GM21576 (cell line): ENCODE data around the gene ERCC2.

Experiments
- ATAC-seq: cut with Tn5 transposase; IDR thresholded peaks from one replicate; pipeline ENCODE4 v1.9.1; 2021; ENCODE audit warnings: mild to moderate bottlenecking, moderate library complexity; ENCODE audit not compliant: unreplicated experiment

Gene ERCC2

DNA sequence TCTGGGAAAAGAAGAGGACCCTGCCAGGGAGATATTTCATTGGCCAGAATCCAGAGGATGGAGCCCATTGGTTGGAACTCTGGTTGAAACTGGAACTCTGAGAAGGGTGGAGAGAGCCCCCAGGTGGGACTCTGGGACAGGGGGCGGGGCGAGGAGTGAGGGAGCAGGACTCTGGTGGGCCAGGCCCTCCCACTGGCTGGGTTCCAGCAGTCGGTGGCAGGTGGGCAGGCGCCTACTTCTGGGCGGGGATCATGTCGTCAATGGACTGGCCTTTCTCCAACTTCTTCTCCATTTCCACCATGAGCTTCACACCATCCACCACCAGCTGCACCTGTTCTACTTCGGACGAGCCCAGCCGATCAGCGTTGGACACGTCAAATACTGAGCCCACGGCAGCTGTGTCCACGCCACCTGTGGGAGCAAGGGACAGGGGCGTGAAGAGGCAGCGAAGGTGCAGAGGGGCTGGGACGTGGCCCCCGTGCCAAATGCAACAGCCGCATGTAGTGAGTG is 63.8 kb downstream of the ERCC2 start:
- ATAC-seq, result no peak

DNA sequence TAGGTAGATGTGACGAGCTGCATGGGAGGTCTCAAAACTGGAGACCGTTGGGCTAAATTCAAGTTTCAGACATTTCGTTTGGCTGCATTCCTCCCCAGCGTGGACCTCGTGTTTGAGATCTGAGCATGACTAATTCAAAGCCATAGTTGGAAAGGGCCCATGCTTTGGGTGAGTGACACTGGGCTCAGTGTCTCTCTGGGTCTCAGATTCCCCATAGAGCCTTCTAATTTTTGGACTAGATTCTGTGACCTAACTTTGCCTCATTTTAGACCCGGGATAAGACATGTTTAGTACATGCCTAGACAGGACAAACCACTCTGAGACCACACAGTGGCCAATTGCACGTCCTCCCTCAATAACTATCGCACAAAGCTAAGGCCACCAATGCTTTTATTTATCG is 64.3 kb downstream of the ERCC2 start:
- no peak for ATAC-seq

DNA sequence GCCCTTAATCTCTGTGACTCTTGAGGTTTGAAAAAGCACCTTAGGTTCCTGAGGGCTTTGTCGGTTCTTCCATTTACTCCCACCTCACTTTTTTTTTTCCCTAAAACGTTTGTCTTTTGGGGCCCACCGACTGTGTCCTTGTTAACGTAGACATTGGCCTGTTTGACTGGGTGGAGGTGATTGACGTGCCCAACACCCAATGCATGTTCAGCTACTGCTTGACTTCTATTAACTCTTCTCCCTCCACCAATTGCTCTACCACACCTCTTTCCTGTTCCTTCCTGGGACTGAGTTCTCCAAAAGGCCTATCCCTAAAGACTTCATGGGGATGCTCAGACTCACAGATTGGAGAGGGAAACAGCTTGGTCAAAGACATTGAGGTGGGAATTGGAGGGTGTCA is 65.0 kb downstream of the ERCC2 start:
- ATAC-seq, result no peak

DNA sequence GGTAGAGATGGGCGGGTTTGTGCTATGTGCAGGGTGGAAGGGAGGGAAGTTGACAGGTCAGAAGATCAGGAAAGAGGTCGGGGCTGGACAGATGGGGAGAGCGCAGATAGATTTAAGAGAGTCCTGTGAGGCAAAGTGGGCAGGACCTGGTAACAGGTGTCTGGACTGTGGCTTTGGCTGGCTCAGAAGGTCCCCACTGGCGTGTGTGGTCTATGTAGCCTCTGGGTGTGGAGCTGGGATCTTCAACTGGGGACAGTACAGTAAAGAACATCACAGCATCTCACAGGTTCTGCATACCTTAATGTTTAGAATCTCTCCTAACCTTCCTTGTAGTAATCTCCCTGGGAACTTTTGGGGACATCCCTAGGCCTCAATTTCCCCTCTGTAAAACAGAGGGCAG is 65.4 kb downstream of the ERCC2 start:
- no peak for ATAC-seq

DNA sequence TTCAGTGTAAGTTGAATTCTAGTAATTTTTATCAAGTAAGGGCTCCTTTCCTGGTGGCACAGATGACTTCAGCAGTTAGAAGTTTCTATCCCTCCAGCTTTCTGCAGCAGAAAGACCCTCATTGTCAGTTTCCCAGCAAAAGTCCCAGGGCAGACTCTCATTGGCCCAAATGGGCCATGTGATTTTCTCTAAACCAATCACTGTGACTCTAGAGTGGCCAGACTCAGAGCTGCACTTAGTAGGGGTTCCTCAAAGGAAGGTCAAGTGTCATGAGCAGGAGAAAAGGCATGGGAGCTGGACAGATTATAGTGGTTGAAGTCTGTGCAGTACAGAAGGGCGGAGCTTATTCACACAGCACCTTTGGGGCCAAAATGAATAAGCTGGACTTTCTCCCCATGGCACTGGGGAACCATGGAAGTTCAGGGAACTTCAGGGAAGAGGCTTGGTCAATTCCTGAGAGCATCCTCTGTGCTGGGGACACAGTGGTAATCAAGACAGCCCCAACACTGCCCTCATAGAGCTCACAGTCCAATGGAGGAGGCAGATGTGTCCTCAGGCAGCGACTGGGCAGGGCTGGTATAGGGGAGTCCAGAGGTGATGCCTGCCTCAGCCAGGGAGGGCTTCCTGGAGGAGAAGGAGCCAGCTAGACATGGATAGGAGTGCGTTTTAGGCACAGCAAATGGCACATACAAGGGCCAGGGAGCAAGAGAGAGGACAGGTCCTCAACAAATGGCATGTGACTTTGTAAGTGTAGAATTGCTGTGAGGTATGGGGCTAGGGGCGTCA is 66.0 kb downstream of the ERCC2 start:
- ATAC-seq, result no peak

DNA sequence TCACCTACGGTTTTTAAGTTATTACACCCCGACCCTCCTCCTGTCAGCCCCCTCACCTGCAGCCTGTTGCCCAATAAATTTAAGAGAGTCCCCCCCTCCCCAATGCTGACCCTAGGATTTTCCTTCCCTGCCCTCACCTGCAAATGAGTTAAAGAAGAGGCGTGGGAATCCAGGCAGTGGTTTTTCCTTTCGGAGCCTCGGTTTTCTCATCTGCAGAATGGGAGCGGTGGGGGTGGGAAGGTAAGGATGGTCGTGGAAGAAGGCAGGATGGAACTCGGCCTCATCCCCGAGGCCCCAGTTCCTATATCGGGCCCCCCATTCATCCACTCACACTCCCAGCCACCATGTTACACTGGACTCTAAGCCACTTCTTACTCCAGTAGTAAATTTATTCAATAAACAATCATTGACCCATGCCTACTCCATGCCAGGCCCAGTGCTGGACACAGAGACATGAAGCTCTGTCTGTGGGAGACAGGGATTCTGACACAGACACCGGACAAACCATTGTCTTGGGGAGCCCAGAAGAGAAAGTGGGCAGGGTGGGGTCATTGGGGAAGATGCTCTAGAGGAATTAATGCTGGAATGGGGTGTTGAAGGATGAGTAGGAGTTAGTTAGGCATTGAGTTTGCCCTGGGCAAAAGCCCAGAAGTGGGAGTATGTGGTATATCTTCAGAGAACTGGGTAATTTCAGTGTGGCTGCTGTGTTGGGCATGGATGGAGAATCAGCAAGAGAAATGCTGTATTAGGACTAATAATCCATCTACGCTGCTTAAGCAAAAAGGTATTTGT is 66.9 kb downstream of the ERCC2 start:
- no peak for ATAC-seq

DNA sequence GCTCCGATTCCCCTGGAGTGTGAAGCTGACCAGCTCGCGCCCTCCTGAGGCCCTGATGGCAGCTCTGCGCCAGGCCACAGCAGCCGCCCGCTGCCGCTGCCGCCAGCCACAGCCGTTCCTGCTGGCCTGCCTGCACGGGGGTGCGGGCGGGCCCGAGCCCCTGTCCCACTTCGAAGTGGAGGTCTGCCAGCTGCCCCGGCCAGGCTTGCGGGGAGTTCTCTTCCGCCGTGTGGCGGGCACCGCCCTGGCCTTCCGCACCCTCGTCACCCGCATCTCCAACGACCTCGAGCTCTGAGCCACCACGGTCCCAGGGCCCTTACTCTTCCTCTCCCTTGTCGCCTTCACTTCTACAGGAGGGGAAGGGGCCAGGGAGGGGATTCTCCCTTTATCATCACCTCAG is 68.0 kb downstream of the ERCC2 start:
- ATAC-seq, result no peak
